Stimulated activated CD4-positive, alpha-beta T cell treated with anti-CD3 and anti-CD28 coated beads, Interleukin-12 subunit alpha, Interleukin-12 subunit beta, amount 100 ng/mL, for 4 hours (primary cell): ENCODE results near the gene MT1E.
"Not testable (repeated sequence)": the region's sequence is repeated elsewhere in the genome, so short reads cannot be mapped to it uniquely, and the experiment has no call there.

Source experiments
- DNase-seq: peaks from one replicate; pipeline ENCODE4 v3.0.0-alpha.2; 2020

Gene MT1E

GRCh38 chr16:56625140-56625942 is at the start of gene MT1E:
Gene MT1E, plus strand, starts transcription at chr16:56625781. Its CDS starts 71 bp downstream, at chr16:56625852.
- peak; percentile 70 for DNase-seq

GRCh38 chr16:56576585-56577299 is 48.8 kb upstream of the MT1E start:
- DNase-seq, result peak; percentile 88

- DNase-seq, result no peak
These were observed 48.3 kb upstream of the MT1E start for GRCh38 chr16:56577300-56577625.

GRCh38 chr16:56580391-56581048 is 45.1 kb upstream of the MT1E start:
- DNase-seq, result no peak

GRCh38 chr16:56582911-56583310 is 42.7 kb upstream of the MT1E start:
- not testable (repeated sequence) for DNase-seq

GRCh38 chr16:56583351-56584168 is 42.0 kb upstream of the MT1E start:
- DNase-seq, result no peak

GRCh38 chr16:56584276-56584675 is 41.3 kb upstream of the MT1E start:
- DNase-seq, result no peak

GRCh38 chr16:56588781-56589140 is 36.8 kb upstream of the MT1E start:
- no peak for DNase-seq

GRCh38 chr16:56589141-56590039 is 36.2 kb upstream of the MT1E start, which contains the start of gene MT3:
Gene MT3, plus strand, starts transcription at chr16:56589528. Its CDS starts 63 bp downstream, at chr16:56589591.
- no peak for DNase-seq

GRCh38 chr16:56591377-56592060 is 34.1 kb upstream of the MT1E start:
- no peak for DNase-seq

GRCh38 chr16:56593573-56594291 is 31.8 kb upstream of the MT1E start:
- DNase-seq, result no peak

- DNase-seq, result no peak
These were observed 31.3 kb upstream of the MT1E start for GRCh38 chr16:56594292-56594619.

GRCh38 chr16:56600398-56600999 is 25.1 kb upstream of the MT1E start:
- DNase-seq, result no peak

- no peak for DNase-seq
These were observed 24.3 kb upstream of the MT1E start for GRCh38 chr16:56601325-56601724.

- DNase-seq, result no peak
These were observed 22.0 kb upstream of the MT1E start for GRCh38 chr16:56603589-56603988.

- DNase-seq, result no peak
These were observed 20.6 kb upstream of the MT1E start for GRCh38 chr16:56604966-56605365.

GRCh38 chr16:56605475-56605874 is 20.1 kb upstream of the MT1E start:
- no peak for DNase-seq

GRCh38 chr16:56606071-56606475 is 19.5 kb upstream of the MT1E start:
- DNase-seq, result no peak

GRCh38 chr16:56606476-56607108 is 19.0 kb upstream of the MT1E start:
- DNase-seq, result no peak

- DNase-seq, result no peak
These were observed 18.4 kb upstream of the MT1E start for GRCh38 chr16:56607109-56607618.
